Raji (cell line): ENCODE results near the gene PAX5.

Source experiments
- POLR2A ChIP-seq: IDR thresholded peaks from 2 replicates; pipeline ENCODE4 v1.6.1; 2011; ENCODE audit warnings: low read depth, low read length, control low read depth; ENCODE audit not compliant: insufficient read depth

The PAX5 gene

DNA sequence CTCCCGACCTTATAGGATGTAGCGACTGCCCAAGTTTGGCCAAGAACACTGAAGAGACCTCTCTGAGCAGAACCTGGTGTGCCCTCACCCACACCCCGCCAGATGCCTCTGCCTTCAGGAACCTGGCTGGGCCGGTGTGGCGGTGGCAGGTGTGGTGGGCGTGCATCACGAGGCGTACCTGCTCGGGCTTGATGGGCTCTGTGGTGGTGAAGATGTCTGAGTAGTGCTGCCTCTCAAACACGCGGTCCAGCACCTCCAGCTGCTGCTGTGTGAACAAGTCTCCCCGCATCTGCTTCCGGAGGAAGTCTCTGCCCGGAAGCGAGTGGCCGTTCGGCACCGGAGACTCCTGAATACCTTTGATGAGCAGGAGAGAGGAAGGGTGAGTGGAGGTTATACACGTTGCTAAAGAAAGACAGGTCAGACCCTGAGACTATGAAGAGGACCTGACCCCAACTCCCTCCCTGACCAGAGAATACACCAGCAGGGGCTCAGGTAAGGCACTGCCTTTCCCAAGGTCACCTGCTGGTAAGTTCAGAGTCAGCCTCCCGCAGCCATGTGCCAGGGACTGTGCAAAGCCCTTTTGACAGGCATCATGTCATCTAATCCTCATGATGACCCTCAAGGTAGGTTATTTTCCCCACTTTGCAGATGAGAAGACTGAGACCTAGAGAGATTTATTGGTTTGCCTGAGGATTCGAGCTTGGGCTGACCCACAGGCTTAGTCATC, 67.5 kb downstream of the PAX5 start:
- no peak for TF ChIP-seq POLR2A

GRCh38 chr9:36964791-36965190, 69.3 kb downstream of the PAX5 start:
- TF ChIP-seq POLR2A, result no peak

GRCh38 chr9:36963346-36963745, 70.7 kb downstream of the PAX5 start:
- TF ChIP-seq POLR2A, result no peak

DNA sequence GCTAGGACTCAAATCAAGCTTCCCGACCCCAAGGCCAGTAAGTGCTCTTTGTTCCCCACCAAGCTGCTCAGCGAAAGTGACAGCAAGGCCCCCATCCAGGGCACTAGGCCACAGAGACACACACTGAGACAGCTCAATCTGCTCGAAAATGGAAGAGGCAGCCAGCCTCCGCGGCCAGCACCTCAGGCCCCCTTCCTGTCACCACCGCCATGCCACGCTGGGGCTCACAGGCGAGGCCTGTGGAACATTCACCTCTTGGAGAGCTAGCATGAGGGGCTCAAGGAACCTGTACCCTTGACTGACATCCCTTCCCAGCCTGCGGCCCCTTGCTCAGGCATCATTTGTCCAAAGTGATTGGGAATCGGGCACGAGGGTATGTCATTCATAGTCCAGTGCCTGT, 71.4 kb downstream of the PAX5 start:
- TF ChIP-seq POLR2A, result no peak

GRCh38 chr9:36961561-36962325, 72.3 kb downstream of the PAX5 start:
- no peak for TF ChIP-seq POLR2A

- TF ChIP-seq POLR2A, result no peak
These were observed 73.0 kb downstream of the PAX5 start for GRCh38 chr9:36961051-36961450.

DNA sequence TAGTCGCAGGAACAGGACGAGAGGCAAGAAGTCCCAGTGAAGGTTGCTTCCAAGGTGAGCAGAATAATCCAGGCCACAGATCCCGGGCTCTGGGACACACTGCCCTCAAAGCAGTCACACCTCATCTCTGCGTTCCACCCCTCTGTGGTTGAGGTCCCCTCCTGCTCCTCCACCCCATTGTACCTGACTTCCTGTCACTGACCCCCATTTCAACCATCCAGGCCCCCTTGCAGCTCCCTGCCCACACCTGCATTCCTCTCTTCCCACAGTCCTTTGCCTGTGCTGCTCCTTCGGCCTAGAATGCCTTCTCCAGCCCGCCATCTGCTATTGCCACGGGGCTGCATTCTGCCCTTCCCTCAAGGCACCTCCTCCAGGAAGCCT, 73.5 kb downstream of the PAX5 start:
- no peak for TF ChIP-seq POLR2A

DNA sequence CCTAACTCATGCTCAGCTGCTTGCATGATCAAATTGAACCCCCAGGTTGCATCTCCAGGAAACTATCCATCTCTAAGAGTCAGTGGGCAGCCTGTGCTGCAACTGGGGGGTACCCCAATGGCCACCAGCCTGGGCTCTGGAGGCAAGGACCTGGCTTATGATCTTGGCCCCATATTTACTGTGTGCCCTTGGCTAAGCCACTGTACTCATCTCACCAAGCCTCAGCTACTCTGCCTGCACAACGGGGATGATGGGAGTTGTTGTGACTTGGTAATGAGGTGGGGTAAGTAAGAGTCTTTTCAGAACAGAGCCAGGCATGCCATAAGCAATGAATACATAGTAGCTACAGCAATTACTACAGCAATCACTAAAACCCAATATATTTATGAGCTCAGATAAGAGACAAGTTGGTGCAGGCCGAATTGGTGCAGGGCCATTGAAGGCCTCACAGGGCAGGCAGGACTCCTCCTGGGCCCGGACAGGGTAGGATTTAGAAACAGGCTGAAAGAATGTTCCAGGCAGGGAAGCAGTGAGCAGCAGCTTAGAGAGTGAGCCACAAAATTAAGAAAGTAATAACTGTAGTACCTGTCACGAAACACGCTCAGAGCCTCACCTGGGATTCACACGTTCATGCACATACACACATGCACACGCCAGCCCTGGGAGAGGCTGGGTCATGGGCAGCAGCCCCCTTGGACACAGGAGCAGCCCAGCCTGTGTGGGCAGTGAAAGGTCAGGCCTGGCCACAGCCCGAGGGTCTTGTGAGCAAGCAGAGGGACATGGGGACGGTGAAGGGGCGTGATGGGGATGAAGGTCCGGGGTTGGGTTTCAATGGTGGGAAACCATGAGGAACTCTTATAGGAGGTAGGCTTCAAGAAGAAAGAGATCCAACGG, 74.1 kb downstream of the PAX5 start:
- no peak for TF ChIP-seq POLR2A

GRCh38 chr9:36956908-36957307, 77.2 kb downstream of the PAX5 start:
- no peak for TF ChIP-seq POLR2A

DNA sequence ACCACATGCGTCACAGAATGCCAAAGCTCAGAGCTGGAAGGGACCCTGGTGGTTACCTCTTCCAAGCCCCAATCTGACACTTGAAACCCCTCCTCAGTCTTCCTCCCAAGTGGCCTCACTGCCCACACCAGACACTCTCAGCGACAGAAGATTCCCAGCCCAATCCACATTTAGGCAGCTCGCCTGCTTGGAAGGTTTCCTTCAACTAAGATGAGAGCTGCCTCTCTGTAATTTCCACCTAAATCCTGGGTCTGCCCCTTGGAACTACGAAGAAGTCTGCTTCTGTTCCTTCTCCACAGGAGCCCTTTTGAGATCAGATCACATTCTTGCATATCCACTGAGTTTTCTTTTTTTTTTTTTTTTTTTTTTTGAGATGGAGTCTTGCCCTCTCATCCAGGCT, 83.7 kb downstream of the PAX5 start:
- no peak for TF ChIP-seq POLR2A

- TF ChIP-seq POLR2A, result no peak
These were observed 84.6 kb downstream of the PAX5 start for GRCh38 chr9:36949466-36949865.

DNA sequence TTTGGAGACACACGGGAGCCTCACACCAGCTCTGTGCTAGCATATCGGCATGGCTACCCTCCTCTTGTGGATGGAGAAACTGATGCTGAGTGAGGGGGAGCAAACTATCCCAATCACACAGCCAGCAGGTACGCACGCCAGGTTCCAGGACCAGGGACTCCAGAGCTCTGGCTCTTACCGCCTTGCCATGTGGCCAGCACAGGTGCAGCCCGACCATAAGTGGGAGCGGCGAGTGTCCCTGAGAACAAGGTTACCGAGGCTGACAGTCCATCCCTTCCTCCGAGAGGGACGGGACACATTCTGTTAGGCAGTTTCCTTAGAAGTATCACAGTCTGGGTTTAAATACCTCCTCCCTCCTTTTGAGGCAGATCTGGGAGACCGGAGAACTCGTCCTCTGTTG, 86.0 kb downstream of the PAX5 start:
- TF ChIP-seq POLR2A, result no peak

GRCh38 chr9:36946653-36947052, 87.4 kb downstream of the PAX5 start:
- TF ChIP-seq POLR2A, result no peak

GRCh38 chr9:36945999-36946398, 88.1 kb downstream of the PAX5 start:
- TF ChIP-seq POLR2A, result no peak

- TF ChIP-seq POLR2A, result no peak
These were observed 91.2 kb downstream of the PAX5 start for GRCh38 chr9:36942891-36943290.

- TF ChIP-seq POLR2A, result no peak
These were observed 92.6 kb downstream of the PAX5 start for GRCh38 chr9:36941441-36941840.
